MV-4-11 (cell line): ENCODE results near the gene FERMT2.

Experiments used
- DNase-seq: peaks from one replicate; lab custom pipeline; 2025; lab: John Stamatoyannopoulos, UW

Gene FERMT2

GRCh38 chr14:52862632-52863333 lies 88.1 kb downstream of the FERMT2 start:
- no peak for DNase-seq

- no peak for DNase-seq
Measured at GRCh38 chr14:52861403-52861802, 89.4 kb downstream of the FERMT2 start.

- peak; percentile 42 for DNase-seq
Measured at GRCh38 chr14:52860910-52861309, 89.9 kb downstream of the FERMT2 start.

GRCh38 chr14:52860209-52860608 lies 90.6 kb downstream of the FERMT2 start:
- no peak for DNase-seq

GRCh38 chr14:52856139-52856538 lies 94.7 kb downstream of the FERMT2 start:
- no peak for DNase-seq

GRCh38 chr14:52853522-52853854 lies 97.4 kb downstream of the FERMT2 start:
- DNase-seq = no peak

GRCh38 chr14:52852810-52853521 lies 97.9 kb downstream of the FERMT2 start:
- no peak for DNase-seq

GRCh38 chr14:52850451-52850909 lies 100.4 kb downstream of the FERMT2 start:
- no peak for DNase-seq

- DNase-seq = no peak
Measured at GRCh38 chr14:52848626-52849025, 102.2 kb downstream of the FERMT2 start.

GRCh38 chr14:52846591-52846990 lies 104.3 kb downstream of the FERMT2 start:
- no peak for DNase-seq

GRCh38 chr14:52845081-52845480 lies 105.8 kb downstream of the FERMT2 start:
- DNase-seq = no peak

- peak; percentile 41 for DNase-seq
Measured at GRCh38 chr14:52844262-52845060, 106.4 kb downstream of the FERMT2 start.

GRCh38 chr14:52840877-52841276 lies 110.0 kb downstream of the FERMT2 start:
- peak; percentile 69 for DNase-seq

- DNase-seq = no peak
Measured at GRCh38 chr14:52837451-52837850, 113.4 kb downstream of the FERMT2 start.

- DNase-seq = no peak
Measured at GRCh38 chr14:52836063-52836462, 114.8 kb downstream of the FERMT2 start.

GRCh38 chr14:52835122-52835903 lies 115.5 kb downstream of the FERMT2 start:
- peak; percentile 51 for DNase-seq

GRCh38 chr14:52834440-52834842 lies 116.4 kb downstream of the FERMT2 start:
- no peak for DNase-seq

GRCh38 chr14:52833891-52834290 lies 117.0 kb downstream of the FERMT2 start:
- DNase-seq = no peak

GRCh38 chr14:52829527-52830185 lies 121.2 kb downstream of the FERMT2 start:
- no peak for DNase-seq

- no peak for DNase-seq
Measured at GRCh38 chr14:52827426-52827825, 123.4 kb downstream of the FERMT2 start.

- DNase-seq = no peak
Measured at GRCh38 chr14:52825085-52825484, 125.8 kb downstream of the FERMT2 start.
